ENCODE data around the gene ADCY4.

GRCh38 chr14:24343795-24344660 is 9.2 kb upstream of the ADCY4 start:
- TF ChIP-seq CTCF (IDR thresholded peaks at IDR 0.05): no peak
- TF ChIP-seq POLR2A (IDR thresholded peaks at IDR 0.05): no peak
